ENCODE data around the gene GYS1.

DNA sequence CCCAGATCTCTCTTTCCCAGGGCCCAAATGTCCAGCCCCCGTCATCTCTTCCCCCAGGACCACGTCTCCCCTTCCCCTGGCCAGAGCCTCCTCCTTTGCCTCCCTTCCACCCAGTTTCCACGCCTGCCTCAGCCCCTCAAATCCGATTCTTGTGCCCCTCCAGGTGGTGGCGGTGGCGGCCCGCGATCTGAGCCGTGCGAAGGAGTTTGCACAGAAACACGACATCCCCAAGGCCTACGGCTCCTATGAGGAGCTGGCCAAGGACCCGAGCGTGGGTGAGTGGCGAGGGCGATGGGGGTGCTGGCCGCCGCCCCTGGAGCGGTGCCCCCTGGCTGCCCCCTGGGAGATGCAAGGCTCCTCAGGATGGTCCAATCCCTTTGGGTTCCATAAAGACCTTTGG, 58.3 kb downstream of the GYS1 start:
- no peak for TF ChIP-seq GATA3 (IDR thresholded peaks at IDR 0.05; ENCODE audit: low read depth, low read length)
- TF ChIP-seq GATA2 (IDR thresholded peaks at IDR 0.05; ENCODE audit: low read depth, low read length) = no peak

All from SH-SY5Y (cell line).